WTC11 (cell line): ENCODE data around the gene FDXR. TPM values are rescaled to one million over a fixed set of nuclear protein-coding genes. Genes with fewer than 3 reads are reported as not detected.
A peak's percentile ranks its signal among the peaks of the same experiment; 100 is the strongest.

Source experiments
- ATAC-seq: fragments of 200-7000 bp; cut with Tn5 transposase; 2 replicates; pipeline ENCODE4 v1.10.0; 2021; ENCODE audit warnings: mild to moderate bottlenecking, moderate library complexity
- CTCF ChIA-PET: fragments of 300-600 bp; sonication (Branson Sonifier 250); formaldehyde crosslinking; loops from one replicate; lab custom pipeline; 2021; ENCODE audit warnings: antibody characterized with exemption; lab: Charles Lee
- POLR2A ChIA-PET: fragments of 350-600 bp; sonication (Branson Sonifier 250); formaldehyde crosslinking; loops from one replicate; lab custom pipeline; 2021; ENCODE audit warnings: antibody characterized with exemption; lab: Charles Lee
- DNase-seq: peaks from one replicate; pipeline ENCODE4 v3.0.0; 2021; ENCODE audit warnings: low spot score
- H3K27ac Mint-ChIP-seq: 2 replicates; pipeline ENCODE4 v1.8.0; 2021; ENCODE audit warnings: mixed read lengths
- H3K27me3 Mint-ChIP-seq: 2 replicates; pipeline ENCODE4 v1.8.0; 2021; ENCODE audit warnings: low read depth, mild to moderate bottlenecking, moderate library complexity, mixed read lengths
- H3K36me3 Mint-ChIP-seq: 2 replicates; pipeline ENCODE4 v1.8.0; 2021; ENCODE audit warnings: mixed read lengths
- H3K4me1 Mint-ChIP-seq: 2 replicates; pipeline ENCODE4 v1.8.0; 2022; ENCODE audit warnings: mixed read lengths
- H3K4me3 Mint-ChIP-seq: 2 replicates; pipeline ENCODE4 v1.8.0; 2021; ENCODE audit warnings: mild to moderate bottlenecking, moderate library complexity, mixed read lengths
- H3K9me3 Mint-ChIP-seq: 2 replicates; pipeline ENCODE4 v1.8.0; 2021; ENCODE audit warnings: mixed read lengths
- ATF6 ChIP-seq: sonication (generic); formaldehyde crosslinking; IDR thresholded peaks from 2 replicates; pipeline ENCODE4 v1.8.1; 2023; ENCODE audit warnings: mild to moderate bottlenecking, missing genetic modification reagents
- FOXJ3 ChIP-seq: sonication (generic); formaldehyde crosslinking; IDR thresholded peaks from 2 replicates; pipeline ENCODE4 v1.9.0; 2021; ENCODE audit warnings: missing genetic modification reagents, mild to moderate bottlenecking, borderline replicate concordance
- FOXP4 ChIP-seq: sonication (generic); formaldehyde crosslinking; IDR thresholded peaks from 2 replicates; pipeline ENCODE4 v1.8.0; 2022; ENCODE audit warnings: mild to moderate bottlenecking, missing genetic modification reagents
- HMGA2 ChIP-seq: fragments of 250-450 bp; sonication (Bioruptor Pico); IDR thresholded peaks from 2 replicates; pipeline ENCODE4 v1.4.0; 2021; ENCODE audit warnings: mild to moderate bottlenecking, moderate library complexity
- OVOL2 ChIP-seq: fragments of 250-450 bp; sonication (Bioruptor Pico); IDR thresholded peaks from 2 replicates; pipeline ENCODE4 v1.9.0; 2021; ENCODE audit warnings: mild to moderate bottlenecking, borderline replicate concordance
- PREB ChIP-seq: sonication (generic); formaldehyde crosslinking; IDR thresholded peaks from 2 replicates; pipeline ENCODE4 v1.8.1; 2022; ENCODE audit warnings: mild to moderate bottlenecking, missing genetic modification reagents, moderate library complexity, borderline replicate concordance
- SMAD3 ChIP-seq: sonication (generic); formaldehyde crosslinking; IDR thresholded peaks from 2 replicates; pipeline ENCODE4 v1.8.0; 2022; ENCODE audit warnings: missing genetic modification reagents, mild to moderate bottlenecking, borderline replicate concordance
- SOX15 ChIP-seq: fragments of 250-450 bp; sonication (Bioruptor Pico); IDR thresholded peaks from 2 replicates; pipeline ENCODE4 v1.9.0; 2021; ENCODE audit warnings: mild to moderate bottlenecking
- ZMAT4 ChIP-seq: fragments of 250-450 bp; sonication (Bioruptor Pico); IDR thresholded peaks from 2 replicates; pipeline ENCODE4 v1.9.0; 2021; ENCODE audit warnings: mild to moderate bottlenecking
- ZNF138 ChIP-seq: sonication (generic); formaldehyde crosslinking; conservative IDR thresholded peaks from 2 replicates; pipeline ENCODE4 v1.8.1; 2022; ENCODE audit warnings: mild to moderate bottlenecking, moderate library complexity, missing genetic modification reagents
- ZNF281 ChIP-seq: sonication (generic); formaldehyde crosslinking; IDR thresholded peaks from 2 replicates; pipeline ENCODE4 v1.8.0; 2023; ENCODE audit warnings: mild to moderate bottlenecking, missing genetic modification reagents
- ZNF512 ChIP-seq: sonication (generic); formaldehyde crosslinking; IDR thresholded peaks from 2 replicates; pipeline ENCODE4 v1.8.1; 2022; ENCODE audit warnings: missing genetic modification reagents, borderline replicate concordance
- total RNA-seq: library from RNA; stranded (reverse); gene quantifications from 3 replicates; pipeline ENCODE4 v1.2.3, GENCODE V29; 2021

The FDXR gene
- total RNA-seq, 1 experiment from 2014 or later: 52.8 TPM

GRCh38 chr17:74882517-74883240, 9.9 kb upstream of the FDXR start (continued):
- TF ChIP-seq PREB (CRISPR knock-in tag): no peak
- no peak for TF ChIP-seq ZNF281 (CRISPR knock-in tag)
- TF ChIP-seq ZNF138 (CRISPR knock-in tag): no peak
- TF ChIP-seq HMGA2 (CRISPR knock-in tag): no peak
- TF ChIP-seq, all 79 proteins: peak for 0

GRCh38 chr17:74881073-74881472, 8.3 kb upstream of the FDXR start:
- CTCF ChIA-PET: interaction anchor here (0.6 to 1.7 kb wide), 6 partner anchors 11 to 80 kb away, joined by 3 to 7 read pairs (median 4); partner anchors contain the start of gene OTOP2
- H3K4me1 Mint-ChIP-seq: peaks cover 8% of the 10 kb centered on the region
- H3K9me3 Mint-ChIP-seq: no peaks in the 10 kb centered on the region
- POLR2A ChIA-PET: interaction anchor here (0.6 to 2.5 kb wide), 2 partner anchors 8 to 28 kb away, joined by 3 to 9 read pairs; partner anchors contain the start of gene FDXR
- ATAC-seq (peak; percentile 31; the same call in 1 of the 2 replicates), DNase-seq (no peak)
- no peak overlapping the region for H3K27ac Mint-ChIP-seq
- H3K4me3 Mint-ChIP-seq: no peak overlapping the region
- peaks cover 8% of the 10 kb centered on the region; the same call in 1 of the 2 replicates for H3K27me3 Mint-ChIP-seq
- no peak for TF ChIP-seq FOXP4 (CRISPR knock-in tag)
- TF ChIP-seq ZNF512: no peak
- no peak for TF ChIP-seq FOXJ3 (CRISPR knock-in tag)
- no peak for TF ChIP-seq OVOL2 (CRISPR knock-in tag)
- TF ChIP-seq SMAD3: no peak
- TF ChIP-seq SOX15 (CRISPR knock-in tag): no peak
- TF ChIP-seq ZMAT4 (CRISPR knock-in tag): no peak
- no peak for TF ChIP-seq ATF6 (CRISPR knock-in tag)
- TF ChIP-seq, all 79 proteins: peak for 0
- no peaks in the 10 kb centered on the region for H3K36me3 Mint-ChIP-seq
